ENCODE measurements around the gene OR13C8.

OR13C8 gene

GRCh38 chr9:104611213-104611612, 42.2 kb downstream of the OR13C8 start:
- no peak for DNase-seq (ENCODE audit: low read depth)

DNA sequence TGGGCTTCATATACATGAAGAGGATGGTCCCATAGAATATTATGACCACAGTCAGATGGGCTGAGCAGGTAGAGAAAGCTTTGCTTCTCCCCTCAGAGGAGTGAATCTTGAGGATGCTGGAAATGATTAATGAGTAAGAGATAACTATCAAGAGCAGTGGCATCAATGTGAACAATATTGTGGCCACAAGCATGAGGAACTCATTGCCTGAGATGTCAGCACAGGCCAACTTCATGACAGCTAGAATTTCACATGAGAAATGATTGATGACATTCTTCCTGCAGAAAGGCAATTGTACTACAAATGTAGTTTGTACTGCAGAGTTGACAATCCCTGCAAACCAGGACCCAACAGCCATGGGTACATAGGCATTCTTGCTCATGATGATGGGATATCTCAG, 48.5 kb downstream of the OR13C8 start:
- DNase-seq (ENCODE audit: low read depth) = no peak

GRCh38 chr9:104618104-104618503, 49.1 kb downstream of the OR13C8 start, which contains the start of gene OR13C9:
Gene OR13C9 (minus strand): TSS chr9:104618204. CDS start chr9:104618204, 0 bp downstream.
- no peak for DNase-seq (ENCODE audit: low read depth)
